ENCODE results near the gene SYNJ1. TPM values are rescaled to one million over a fixed set of nuclear protein-coding genes. Genes with fewer than 3 reads are reported as not detected.

SYNJ1 gene
- total and polyA plus RNA-seq, 3 donors from 2014 or later, result 20.9 to 22.7 (median 22.2) TPM

DNA sequence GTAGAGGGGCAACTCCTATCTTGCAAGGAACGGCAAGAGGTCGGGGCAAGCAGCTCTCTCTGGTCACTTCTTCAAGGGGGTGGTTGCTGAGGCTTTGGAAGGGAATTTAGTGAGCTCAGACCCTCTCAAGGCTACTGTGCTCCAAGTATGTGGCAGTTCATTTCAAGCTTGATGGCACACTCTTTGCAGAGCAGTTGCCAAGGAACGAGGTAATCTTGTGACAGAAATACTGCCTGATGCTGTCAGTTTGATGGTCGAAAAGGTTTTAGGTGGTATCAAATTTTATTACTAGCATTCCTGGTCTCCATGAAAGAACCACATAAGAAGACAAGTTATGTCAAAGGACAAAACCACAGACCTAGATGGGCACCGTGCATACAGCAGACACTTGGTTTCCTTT is 128.7 kb downstream of the SYNJ1 start:
- intact Hi-C loops (cut with DNase I; ENCODE audit: low total_unique reads), result no loop called here
- WGBS, 2 donors, result 79 to 81% methylated on average over 5 of the region's 5 CpGs
- no peaks in the 10 kb centered on the region for H3K36me3 ChIP-seq (ENCODE audit: low read depth, missing control alignments)

GRCh38 chr21:32597205-32597604 is 130.6 kb downstream of the SYNJ1 start:
- intact Hi-C loops (cut with DNase I; ENCODE audit: low total_unique reads), result no loop called here
- TF ChIP-seq, protein P1, sequence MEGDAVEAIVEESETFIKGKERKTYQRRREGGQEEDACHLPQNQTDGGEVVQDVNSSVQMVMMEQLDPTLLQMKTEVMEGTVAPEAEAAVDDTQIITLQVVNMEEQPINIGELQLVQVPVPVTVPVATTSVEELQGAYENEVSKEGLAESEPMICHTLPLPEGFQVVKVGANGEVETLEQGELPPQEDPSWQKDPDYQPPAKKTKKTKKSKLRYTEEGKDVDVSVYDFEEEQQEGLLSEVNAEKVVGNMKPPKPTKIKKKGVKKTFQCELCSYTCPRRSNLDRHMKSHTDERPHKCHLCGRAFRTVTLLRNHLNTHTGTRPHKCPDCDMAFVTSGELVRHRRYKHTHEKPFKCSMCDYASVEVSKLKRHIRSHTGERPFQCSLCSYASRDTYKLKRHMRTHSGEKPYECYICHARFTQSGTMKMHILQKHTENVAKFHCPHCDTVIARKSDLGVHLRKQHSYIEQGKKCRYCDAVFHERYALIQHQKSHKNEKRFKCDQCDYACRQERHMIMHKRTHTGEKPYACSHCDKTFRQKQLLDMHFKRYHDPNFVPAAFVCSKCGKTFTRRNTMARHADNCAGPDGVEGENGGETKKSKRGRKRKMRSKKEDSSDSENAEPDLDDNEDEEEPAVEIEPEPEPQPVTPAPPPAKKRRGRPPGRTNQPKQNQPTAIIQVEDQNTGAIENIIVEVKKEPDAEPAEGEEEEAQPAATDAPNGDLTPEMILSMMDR (IDR thresholded peaks at IDR 0.05), result no peak
- TF ChIP-seq POLR2A (IDR thresholded peaks at IDR 0.05), result no peak
- H3K4me1 ChIP-seq, result no peaks in the 10 kb centered on the region
- WGBS, 2 donors, result 74 to 76% methylated on average over 6 of the region's 6 CpGs
- no peak for DNase-seq
- no peaks in the 10 kb centered on the region for H3K27me3 ChIP-seq
- no peaks in the 10 kb centered on the region for H3K9me3 ChIP-seq
- H3K27ac ChIP-seq, result no peak overlapping the region
- H3K4me3 ChIP-seq, result no peak overlapping the region
- H3K36me3 ChIP-seq (ENCODE audit: low read depth, missing control alignments), result no peaks in the 10 kb centered on the region

More for the DNA sequence above, 128.7 kb downstream of the SYNJ1 start:
- no peak for TF ChIP-seq POLR2A (IDR thresholded peaks at IDR 0.05)
- TF ChIP-seq, protein P1 (IDR thresholded peaks at IDR 0.05), result no peak
- H3K27ac ChIP-seq, result no peak overlapping the region
- no peak for DNase-seq
- H3K9me3 ChIP-seq, result no peaks in the 10 kb centered on the region
- no peaks in the 10 kb centered on the region for H3K27me3 ChIP-seq
- no peaks in the 10 kb centered on the region for H3K4me1 ChIP-seq
- H3K4me3 ChIP-seq, result no peak overlapping the region

DNA sequence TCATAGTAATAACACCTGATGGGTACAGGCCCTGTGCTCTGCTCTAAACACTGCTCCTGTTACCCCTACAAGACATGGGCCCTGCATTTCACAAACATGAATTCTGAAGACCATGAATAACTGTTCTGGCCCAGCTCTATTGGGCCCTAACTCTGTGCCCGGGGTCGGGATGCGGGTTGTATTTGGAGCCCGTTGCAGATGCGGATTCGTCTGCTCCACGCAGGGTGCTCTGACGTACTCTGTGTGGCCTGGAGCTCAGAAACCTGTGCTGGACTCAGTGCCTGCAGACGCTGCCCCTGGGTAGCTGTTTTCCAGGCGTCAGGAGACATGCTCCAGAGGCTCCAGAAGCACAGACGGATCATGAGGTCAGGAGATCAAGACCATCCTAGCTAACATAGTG is 132.4 kb downstream of the SYNJ1 start:
- intact Hi-C loops (cut with DNase I; ENCODE audit: low total_unique reads), result no loop called here
- H3K27ac ChIP-seq, result no peak overlapping the region
- no peak overlapping the region for H3K4me3 ChIP-seq
- no peaks in the 10 kb centered on the region for H3K9me3 ChIP-seq
- no peak for TF ChIP-seq POLR2A (IDR thresholded peaks at IDR 0.05)
- TF ChIP-seq, protein P1 (IDR thresholded peaks at IDR 0.05), result no peak
- H3K4me1 ChIP-seq, result no peaks in the 10 kb centered on the region
- H3K36me3 ChIP-seq (ENCODE audit: low read depth, missing control alignments), result no peaks in the 10 kb centered on the region
- DNase-seq, result no peak
- H3K27me3 ChIP-seq, result no peaks in the 10 kb centered on the region
- 93 to 94% methylated on average over 11 of the region's 11 CpGs for WGBS, 2 donors

DNA sequence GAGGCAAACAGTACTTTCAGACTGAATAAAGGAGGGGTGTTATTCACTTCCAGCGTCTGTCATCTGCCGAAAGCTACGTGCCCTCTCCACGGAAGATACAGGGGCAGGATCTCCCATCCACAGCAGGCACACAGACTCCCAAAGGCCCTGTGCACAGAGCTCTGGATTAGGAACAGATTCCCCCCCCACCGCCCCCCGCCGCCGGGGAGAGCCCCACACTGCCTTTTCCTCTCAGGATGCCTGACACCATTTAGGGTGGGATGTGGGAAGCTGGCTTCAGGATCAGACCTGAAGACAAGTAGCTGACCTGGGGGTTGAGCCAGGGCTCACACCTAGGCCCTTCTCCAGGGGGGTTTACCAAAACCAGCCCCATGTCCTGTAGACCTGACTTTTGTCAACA is 134.1 kb downstream of the SYNJ1 start:
- no peaks in the 10 kb centered on the region for H3K9me3 ChIP-seq
- no peak overlapping the region for H3K27ac ChIP-seq
- H3K27me3 ChIP-seq, result no peaks in the 10 kb centered on the region
- WGBS, 2 donors, result 82 to 85% methylated on average over 5 to 8 of the region's 8 CpGs
- TF ChIP-seq POLR2A (IDR thresholded peaks at IDR 0.05), result no peak
- TF ChIP-seq, protein P1 (IDR thresholded peaks at IDR 0.05), result no peak
- H3K4me3 ChIP-seq, result no peak overlapping the region
- no peaks in the 10 kb centered on the region for H3K36me3 ChIP-seq (ENCODE audit: low read depth, missing control alignments)
- no peak for DNase-seq
- intact Hi-C loops (cut with DNase I; ENCODE audit: low total_unique reads), result no loop called here
- H3K4me1 ChIP-seq, result no peaks in the 10 kb centered on the region

GRCh38 chr21:32592929-32593502 is 134.8 kb downstream of the SYNJ1 start:
- Histone ChIP-seq H3K27ac (no peak overlapping the region), H3K36me3 (ENCODE audit: low read depth, missing control alignments) (no peaks in the 10 kb centered on the region), H3K4me3 (no peak overlapping the region), H3K9me3 (no peaks in the 10 kb centered on the region), H3K27me3 (no peaks in the 10 kb centered on the region), H3K4me1 (no peaks in the 10 kb centered on the region)
- whole genome bisulfite sequencing, 2 donors, result 51 to 65% methylated on average over 7 to 10 of the region's 10 CpGs
- intact Hi-C loops (cut with DNase I; ENCODE audit: low total_unique reads), result no loop called here
- no peak for TF ChIP-seq POLR2A (IDR thresholded peaks at IDR 0.05)
- TF ChIP-seq, protein P1 (IDR thresholded peaks at IDR 0.05), result no peak
- no peak for DNase-seq
